ENCODE results near the gene UAP1L1.

GRCh38 chr9:137052293-137052692 lies 25.0 kb upstream of the UAP1L1 start:
- TF ChIP-seq EZH2 (IDR thresholded peaks at IDR 0.05; ENCODE audit: borderline replicate concordance, low read length) = no peak
- TF ChIP-seq CTCF (conservative IDR thresholded peaks at IDR 0.05 in 1 of 2, IDR thresholded peaks at IDR 0.05 in 1 of 2; ENCODE audit: extremely low read depth in 1 of 2, insufficient read depth in 1 of 2, low read depth in 1 of 2, low read length in 2 of 2) = no peak

Data from mammary epithelial cell (primary cell).